ENCODE measurements around the gene SVOP.

Gene SVOP

GRCh38 chr12:108967869-108968540 lies 52.9 kb downstream of the SVOP start:
- peak; percentile 21 for TF ChIP-seq CTCF (IDR thresholded peaks at IDR 0.05)
- Mint-ChIP-seq H3K36me3 (ENCODE audit: low read depth) (no peaks in the 10 kb centered on the region), H3K27ac (no peak overlapping the region), H3K4me3 (no peak overlapping the region), H3K9me3 (peaks cover 5% of the 10 kb centered on the region), H3K4me1 (peaks cover 12% of the 10 kb centered on the region), H3K27me3 (ENCODE audit: low read depth, poor library complexity) (peaks cover 21% of the 10 kb centered on the region)
- DNase-seq = no peak

DNA sequence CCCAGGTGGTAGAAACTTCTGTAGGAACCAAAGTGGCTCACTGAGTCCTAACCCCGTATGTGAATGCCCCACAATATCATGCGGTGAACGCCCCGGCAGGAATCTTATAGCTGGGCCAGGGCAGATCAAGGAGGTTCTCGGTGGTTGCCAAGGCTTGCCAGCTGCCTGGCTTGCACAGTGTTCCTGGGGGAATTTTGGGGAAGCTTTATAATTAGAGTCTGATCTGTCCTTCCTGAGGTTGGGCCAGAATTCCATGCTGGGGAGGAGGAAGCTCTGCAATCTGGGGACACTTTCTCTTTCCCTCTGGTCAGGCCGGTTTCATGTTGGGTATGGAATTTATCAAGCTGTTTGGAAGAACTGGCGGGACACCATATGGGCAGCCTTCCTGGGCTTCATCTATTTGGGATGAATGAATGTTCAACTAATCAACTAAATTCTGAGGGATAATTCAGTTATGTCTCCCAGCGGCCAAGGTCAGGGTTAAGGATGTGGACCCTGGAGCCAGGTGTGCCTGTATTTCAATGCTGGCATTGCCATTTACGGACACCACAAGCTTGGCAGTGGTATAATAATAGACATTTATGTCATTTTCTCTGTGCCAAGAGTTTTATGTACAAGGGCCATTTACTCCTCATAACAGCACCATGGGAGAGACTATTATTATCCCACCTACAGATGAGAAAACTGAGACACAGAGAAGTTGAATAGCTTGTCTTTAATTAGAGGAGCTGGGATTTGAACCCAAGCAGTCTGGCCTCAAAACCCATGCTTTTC lies 54.3 kb downstream of the SVOP start:
- H3K27me3 Mint-ChIP-seq (ENCODE audit: low read depth, poor library complexity) = peaks cover 19% of the 10 kb centered on the region
- TF ChIP-seq CTCF (IDR thresholded peaks at IDR 0.05) = no peak
- peaks cover 12% of the 10 kb centered on the region for H3K4me1 Mint-ChIP-seq
- DNase-seq = no peak
- no peaks in the 10 kb centered on the region for H3K36me3 Mint-ChIP-seq (ENCODE audit: low read depth)
- H3K27ac Mint-ChIP-seq = no peak overlapping the region
- no peak overlapping the region for H3K4me3 Mint-ChIP-seq
- peaks cover 5% of the 10 kb centered on the region for H3K9me3 Mint-ChIP-seq

DNA sequence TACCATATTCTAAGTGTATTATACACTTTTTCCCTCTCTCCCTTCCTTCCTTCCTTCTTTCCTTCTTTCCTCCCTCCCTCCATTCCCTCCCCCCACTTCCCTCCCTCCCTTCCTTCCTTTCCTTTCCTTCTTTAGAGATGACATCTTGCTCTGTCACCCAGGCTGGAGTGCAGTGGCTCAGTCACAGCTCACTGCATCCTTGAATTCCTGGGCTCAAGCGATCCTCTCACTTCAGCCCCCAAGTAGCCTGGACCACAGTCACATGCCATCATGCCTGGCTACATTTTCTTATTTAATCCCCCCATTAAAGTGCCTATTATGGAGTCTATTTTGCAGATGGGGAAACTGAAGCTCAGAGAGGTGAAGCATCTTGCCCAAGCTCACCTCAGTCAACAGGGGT lies 55.0 kb downstream of the SVOP start:
- H3K9me3 Mint-ChIP-seq = peaks cover 5% of the 10 kb centered on the region
- H3K36me3 Mint-ChIP-seq (ENCODE audit: low read depth) = no peaks in the 10 kb centered on the region
- no peak for TF ChIP-seq CTCF (IDR thresholded peaks at IDR 0.05)
- no peak overlapping the region for H3K27ac Mint-ChIP-seq
- H3K4me1 Mint-ChIP-seq = peaks cover 12% of the 10 kb centered on the region
- H3K27me3 Mint-ChIP-seq (ENCODE audit: low read depth, poor library complexity) = peaks cover 20% of the 10 kb centered on the region
- H3K4me3 Mint-ChIP-seq = no peak overlapping the region
- DNase-seq = no peak

DNA sequence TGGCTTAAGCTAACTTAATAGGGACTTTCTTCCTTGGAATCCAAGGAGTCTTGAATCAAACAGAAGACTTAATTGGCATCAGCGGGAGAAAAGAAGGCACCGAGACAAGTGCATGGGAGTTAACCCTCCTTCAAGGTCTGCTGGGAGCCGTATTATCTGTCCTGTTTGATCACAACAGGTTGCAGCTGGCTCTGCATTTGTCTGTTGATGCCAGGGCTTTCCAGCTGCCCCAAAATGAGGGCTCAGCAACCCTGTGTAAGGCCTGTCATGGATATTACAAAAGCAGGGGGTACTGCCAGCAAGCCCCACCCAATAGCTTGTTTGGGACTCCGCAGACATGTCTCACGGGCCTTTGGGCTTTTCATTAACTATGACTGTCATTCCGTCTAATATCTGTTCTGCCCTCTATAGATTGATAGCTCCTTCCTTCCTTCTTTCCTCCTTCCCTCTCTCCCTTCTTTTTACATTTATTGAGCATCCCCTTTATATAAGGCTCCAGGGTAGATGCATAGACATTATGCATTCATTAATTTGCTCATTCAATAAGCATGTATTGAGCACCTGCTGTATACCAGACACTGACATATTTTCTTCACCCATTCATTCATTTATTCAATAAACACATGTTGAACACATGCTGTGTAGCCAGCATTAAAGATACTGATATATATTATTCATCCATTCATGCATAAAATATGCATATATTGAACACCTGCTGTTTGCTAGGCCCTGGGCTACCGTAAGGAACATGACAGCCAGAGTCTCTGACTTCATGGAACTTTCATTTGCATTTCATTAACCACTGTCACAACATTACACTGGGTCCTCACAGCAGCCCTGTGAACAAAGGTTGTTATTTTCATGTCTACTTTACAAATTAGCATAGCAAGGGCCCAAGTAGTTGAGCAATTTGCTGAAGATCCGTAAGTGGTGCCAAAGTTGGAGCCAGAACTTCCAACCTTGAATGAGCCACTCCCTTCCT lies 56.2 kb downstream of the SVOP start:
- no peak overlapping the region for H3K4me3 Mint-ChIP-seq
- no peak overlapping the region for H3K27ac Mint-ChIP-seq
- TF ChIP-seq CTCF (IDR thresholded peaks at IDR 0.05) = no peak
- H3K9me3 Mint-ChIP-seq = peaks cover 5% of the 10 kb centered on the region
- no peak for DNase-seq
- H3K27me3 Mint-ChIP-seq (ENCODE audit: low read depth, poor library complexity) = peaks cover 24% of the 10 kb centered on the region
- no peaks in the 10 kb centered on the region for H3K36me3 Mint-ChIP-seq (ENCODE audit: low read depth)
- peaks cover 11% of the 10 kb centered on the region for H3K4me1 Mint-ChIP-seq

GRCh38 chr12:108962256-108962655 lies 58.6 kb downstream of the SVOP start:
- Mint-ChIP-seq H3K4me1 (peaks cover 7% of the 10 kb centered on the region), H3K27me3 (ENCODE audit: low read depth, poor library complexity) (peaks cover 35% of the 10 kb centered on the region), H3K36me3 (ENCODE audit: low read depth) (no peaks in the 10 kb centered on the region), H3K27ac (no peak overlapping the region), H3K4me3 (no peak overlapping the region), H3K9me3 (no peaks in the 10 kb centered on the region)
- no peak for TF ChIP-seq CTCF (IDR thresholded peaks at IDR 0.05)
- no peak for DNase-seq

Data from nephron progenitor cell (in vitro differentiated cells).